ENCODE results near the gene CR1.

The CR1 gene

DNA sequence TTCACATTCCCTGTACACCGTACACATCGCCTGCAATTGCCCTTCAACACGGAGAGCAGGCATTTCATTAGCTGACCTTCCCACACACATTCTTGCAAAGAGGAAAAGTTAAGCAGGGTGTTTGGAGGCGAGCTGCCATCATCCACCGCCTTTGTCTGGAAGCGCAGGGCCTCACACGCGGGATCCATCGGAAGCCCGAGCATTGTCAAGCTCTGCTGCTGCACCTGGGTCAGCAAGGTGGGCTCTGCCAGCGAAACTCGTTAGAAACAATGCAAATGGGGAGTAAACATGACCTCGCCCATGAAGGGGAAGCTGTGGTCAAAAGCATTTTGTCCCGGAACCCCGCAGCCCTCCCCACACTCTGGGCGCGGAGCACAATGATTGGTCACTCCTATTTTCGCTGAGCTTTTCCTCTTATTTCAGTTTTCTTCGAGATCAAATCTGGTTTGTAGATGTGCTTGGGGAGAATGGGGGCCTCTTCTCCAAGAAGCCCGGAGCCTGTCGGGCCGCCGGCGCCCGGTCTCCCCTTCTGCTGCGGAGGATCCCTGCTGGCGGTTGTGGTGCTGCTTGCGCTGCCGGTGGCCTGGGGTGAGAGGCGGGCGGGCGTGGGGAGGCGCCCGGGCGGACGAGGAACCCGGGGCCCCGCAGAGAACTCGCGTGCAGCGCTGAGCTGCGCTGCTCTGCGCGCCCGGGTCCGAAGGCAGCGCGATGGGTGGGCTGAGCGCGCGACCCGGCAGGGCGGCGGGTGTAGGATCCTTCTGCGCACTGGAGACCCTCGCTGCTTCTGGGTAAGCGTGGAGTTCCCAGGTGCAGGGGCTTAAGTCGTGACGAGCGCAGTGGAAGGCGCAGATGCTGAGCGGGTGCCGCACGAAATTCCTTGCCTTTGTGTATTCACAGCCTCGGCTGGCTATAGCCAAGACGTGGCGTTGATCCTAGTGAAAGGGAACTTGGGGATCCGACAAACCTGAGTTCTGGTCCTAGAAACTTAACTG lies at the start of gene CR1:
Gene CR1, plus strand, starts transcription at position 357 of the 992 bp plus-strand sequence. Its CDS starts 111 bp downstream, at position 468.
- TF ChIP-seq EZH2 (IDR thresholded peaks at IDR 0.05), result no peak
- TF ChIP-seq POLR2AphosphoS5 (IDR thresholded peaks at IDR 0.05; ENCODE audit: borderline replicate concordance, low read depth, low read length), result no peak
- TF ChIP-seq FOXP2 (optimal IDR thresholded peaks at IDR 0.05; ENCODE audit: control extremely low read depth, extremely low read length, insufficient read depth), result no peak
- Histone ChIP-seq H3K4me3 (no peak within 1 kb of the TSS), H3K27ac (no peak within 1 kb of the TSS), H3K9ac (ENCODE audit: insufficient read length) (no peak within 1 kb of the TSS), H3K36me3 (ENCODE audit: insufficient read depth, low read length) (no peaks in the 10 kb centered on the region), H3K9me3 (ENCODE audit: low read depth, low read length) (no peaks in the 10 kb centered on the region)
- DNase-seq (ENCODE audit: low read depth, low spot score), result no peak

- H3K27ac ChIP-seq, result no peak overlapping the region
- DNase-seq (ENCODE audit: low read depth, low spot score), result no peak
- H3K9ac ChIP-seq (ENCODE audit: insufficient read length), result no peak overlapping the region
- H3K36me3 ChIP-seq (ENCODE audit: insufficient read depth, low read length), result no peaks in the 10 kb centered on the region
- TF ChIP-seq FOXP2 (optimal IDR thresholded peaks at IDR 0.05; ENCODE audit: control extremely low read depth, extremely low read length, insufficient read depth) (no peak), EZH2 (IDR thresholded peaks at IDR 0.05) (no peak), POLR2AphosphoS5 (IDR thresholded peaks at IDR 0.05; ENCODE audit: borderline replicate concordance, low read depth, low read length) (no peak)
- no peak overlapping the region for H3K4me3 ChIP-seq
- H3K9me3 ChIP-seq (ENCODE audit: low read depth, low read length), result no peaks in the 10 kb centered on the region
Measured at GRCh38 chr1:207453710-207454045, 42.3 kb upstream of the CR1 start.

DNA sequence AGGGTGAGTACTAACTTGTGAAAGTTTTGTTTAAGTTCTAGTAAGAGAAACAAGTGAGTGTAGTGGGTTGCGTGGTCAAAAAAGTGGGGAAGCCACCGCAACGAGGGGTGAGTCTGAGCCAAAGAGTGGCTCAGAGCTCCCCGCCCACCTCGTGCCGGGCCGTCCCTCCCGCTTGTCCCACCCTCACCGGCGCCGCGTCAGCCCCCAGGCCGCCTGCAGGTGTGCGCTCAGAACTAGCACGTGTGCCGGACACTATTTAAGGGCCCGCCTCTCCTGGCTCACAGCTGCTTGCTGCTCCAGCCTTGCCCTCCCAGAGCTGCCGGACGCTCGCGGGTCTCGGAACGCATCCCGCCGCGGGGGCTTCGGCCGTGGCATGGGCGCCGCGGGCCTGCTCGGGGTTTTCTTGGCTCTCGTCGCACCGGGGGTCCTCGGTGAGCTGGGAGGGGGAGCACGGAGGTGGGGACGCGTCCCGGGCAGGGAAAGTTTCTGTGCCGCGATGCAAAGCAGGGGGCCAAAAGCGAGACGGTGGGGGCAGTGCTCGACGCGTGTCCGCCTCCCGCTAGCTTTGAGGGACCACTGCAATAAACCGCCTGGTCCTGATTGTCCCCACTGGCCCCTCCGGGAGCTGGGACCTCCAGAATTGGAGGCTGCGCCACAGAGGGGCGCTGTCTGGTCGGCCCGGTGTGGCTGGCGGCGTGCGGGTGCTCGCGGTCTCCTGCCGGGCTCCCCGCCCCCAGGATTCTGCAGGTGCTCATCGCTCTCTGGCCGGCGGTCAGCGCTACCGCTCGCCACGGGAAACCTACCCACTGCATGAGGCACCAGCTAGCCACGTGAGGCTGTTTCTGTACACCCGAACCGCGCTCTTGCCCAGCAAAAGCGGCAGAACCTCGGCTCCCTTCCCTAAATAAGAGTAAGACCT lies 41.7 kb upstream of the CR1 start, which contains the start of gene CR2:
Gene CR2, plus strand, starts transcription at position 283 of the 919 bp plus-strand sequence. Its CDS starts 91 bp downstream, at position 374.
- no peaks in the 10 kb centered on the region for H3K9me3 ChIP-seq (ENCODE audit: low read depth, low read length)
- DNase-seq (ENCODE audit: low read depth, low spot score), result no peak
- no peak for TF ChIP-seq POLR2AphosphoS5 (IDR thresholded peaks at IDR 0.05; ENCODE audit: borderline replicate concordance, low read depth, low read length)
- no peak for TF ChIP-seq FOXP2 (optimal IDR thresholded peaks at IDR 0.05; ENCODE audit: control extremely low read depth, extremely low read length, insufficient read depth)
- TF ChIP-seq EZH2 (IDR thresholded peaks at IDR 0.05), result no peak
- peak within 1 kb of the TSS; percentile 64 for H3K4me3 ChIP-seq
- H3K9ac ChIP-seq (ENCODE audit: insufficient read length), result no peak within 1 kb of the TSS
- no peak within 1 kb of the TSS for H3K27ac ChIP-seq
- no peaks in the 10 kb centered on the region for H3K36me3 ChIP-seq (ENCODE audit: insufficient read depth, low read length)

DNA sequence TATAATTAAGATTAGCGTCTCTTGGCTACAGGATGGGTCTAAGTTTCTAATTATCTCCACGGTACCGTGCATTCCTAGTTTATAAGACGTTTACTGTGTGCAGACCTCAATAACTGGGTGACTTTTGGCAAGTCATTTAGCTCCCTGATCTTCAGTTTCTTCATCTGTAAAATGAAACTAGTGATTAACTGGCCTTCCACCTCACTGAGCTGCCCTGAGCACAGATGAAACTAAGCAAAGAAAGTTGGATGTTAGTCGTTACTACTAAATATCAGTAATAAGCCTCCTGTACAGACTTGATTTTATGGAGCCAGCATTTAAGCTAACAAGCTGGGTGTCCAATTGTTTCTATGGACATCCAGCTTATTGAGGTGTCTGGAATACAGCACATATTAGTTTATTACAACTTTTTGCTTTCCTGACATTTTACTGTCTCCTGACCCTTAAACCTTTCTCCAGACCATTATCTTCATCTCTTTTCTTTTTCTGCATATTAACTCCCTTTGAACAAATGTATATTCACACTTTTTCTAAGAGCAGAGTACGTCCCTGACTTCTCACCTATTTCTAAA lies 40.7 kb upstream of the CR1 start:
- no peaks in the 10 kb centered on the region for H3K9me3 ChIP-seq (ENCODE audit: low read depth, low read length)
- H3K4me3 ChIP-seq, result no peak overlapping the region
- no peaks in the 10 kb centered on the region for H3K36me3 ChIP-seq (ENCODE audit: insufficient read depth, low read length)
- no peak overlapping the region for H3K27ac ChIP-seq
- no peak for TF ChIP-seq POLR2AphosphoS5 (IDR thresholded peaks at IDR 0.05; ENCODE audit: borderline replicate concordance, low read depth, low read length)
- TF ChIP-seq FOXP2 (optimal IDR thresholded peaks at IDR 0.05; ENCODE audit: control extremely low read depth, extremely low read length, insufficient read depth), result no peak
- no peak for TF ChIP-seq EZH2 (IDR thresholded peaks at IDR 0.05)
- H3K9ac ChIP-seq (ENCODE audit: insufficient read length), result no peak overlapping the region
- no peak for DNase-seq (ENCODE audit: low read depth, low spot score)

DNA sequence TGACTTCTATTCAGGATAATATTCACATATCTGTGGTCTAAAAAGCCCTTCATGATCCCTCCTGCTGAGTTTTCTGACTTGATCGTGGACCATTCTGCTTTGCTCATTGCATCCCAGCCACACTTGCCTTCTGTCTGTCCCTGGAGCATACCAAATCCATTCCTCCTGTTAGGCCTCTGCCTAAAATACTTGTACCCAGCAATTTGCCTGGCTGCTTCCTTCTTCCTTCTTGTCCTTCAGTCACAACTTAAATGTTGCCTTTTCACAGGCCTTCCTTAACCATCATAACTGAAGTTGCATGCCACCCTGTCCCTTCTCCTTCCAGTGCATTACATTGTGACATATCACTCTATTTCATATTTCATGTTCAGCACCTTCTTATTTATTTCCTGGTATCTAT lies 37.5 kb upstream of the CR1 start:
- Histone ChIP-seq H3K9me3 (ENCODE audit: low read depth, low read length) (no peaks in the 10 kb centered on the region), H3K27ac (no peak overlapping the region), H3K9ac (ENCODE audit: insufficient read length) (no peak overlapping the region), H3K36me3 (ENCODE audit: insufficient read depth, low read length) (no peaks in the 10 kb centered on the region), H3K4me3 (no peak overlapping the region)
- TF ChIP-seq EZH2 (IDR thresholded peaks at IDR 0.05) (no peak), POLR2AphosphoS5 (IDR thresholded peaks at IDR 0.05; ENCODE audit: borderline replicate concordance, low read depth, low read length) (no peak), FOXP2 (optimal IDR thresholded peaks at IDR 0.05; ENCODE audit: control extremely low read depth, extremely low read length, insufficient read depth) (no peak)
- DNase-seq (ENCODE audit: low read depth, low spot score), result no peak

DNA sequence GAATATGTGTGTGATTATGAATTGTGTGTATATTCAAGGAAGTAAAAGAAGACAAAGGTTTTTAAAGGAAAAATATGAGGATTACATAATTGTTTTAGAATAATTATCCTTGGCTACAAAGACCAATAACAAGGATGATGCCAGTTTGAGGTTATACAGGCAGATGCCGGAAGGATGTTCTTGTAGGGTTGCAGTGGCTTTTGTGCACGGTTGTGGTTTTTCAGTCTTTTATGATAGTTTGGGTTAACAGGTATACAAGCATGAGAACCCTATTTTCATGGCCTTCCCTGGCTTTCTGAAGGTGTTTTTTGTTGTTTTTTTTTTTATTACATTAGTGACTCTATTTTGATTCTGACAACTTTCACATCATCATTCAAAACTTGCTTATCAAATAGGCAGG lies 36.9 kb upstream of the CR1 start:
- Histone ChIP-seq H3K27ac (no peak overlapping the region), H3K36me3 (ENCODE audit: insufficient read depth, low read length) (no peaks in the 10 kb centered on the region), H3K9me3 (ENCODE audit: low read depth, low read length) (no peaks in the 10 kb centered on the region), H3K9ac (ENCODE audit: insufficient read length) (no peak overlapping the region), H3K4me3 (no peak overlapping the region)
- no peak for TF ChIP-seq POLR2AphosphoS5 (IDR thresholded peaks at IDR 0.05; ENCODE audit: borderline replicate concordance, low read depth, low read length)
- TF ChIP-seq EZH2 (IDR thresholded peaks at IDR 0.05), result no peak
- no peak for TF ChIP-seq FOXP2 (optimal IDR thresholded peaks at IDR 0.05; ENCODE audit: control extremely low read depth, extremely low read length, insufficient read depth)
- no peak for DNase-seq (ENCODE audit: low read depth, low spot score)

DNA sequence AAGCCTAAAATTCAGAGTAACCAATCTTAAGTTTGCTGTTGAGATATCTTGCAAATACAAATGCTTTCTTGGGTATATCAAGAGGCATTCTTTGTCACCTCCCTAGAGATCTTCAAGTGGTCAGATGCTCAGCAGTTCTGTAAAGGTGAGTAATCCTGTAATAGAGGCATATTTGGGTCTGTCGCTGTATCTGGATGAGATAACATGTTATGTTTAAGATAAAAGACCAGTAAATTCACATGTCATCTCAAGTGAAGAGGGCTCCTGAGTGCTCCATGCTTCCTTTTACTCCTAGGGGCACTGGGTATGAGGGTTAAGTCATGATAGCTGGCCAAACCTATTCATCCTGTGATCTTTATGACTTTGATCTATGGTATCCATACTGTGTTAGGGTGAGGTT lies 34.3 kb upstream of the CR1 start:
- H3K36me3 ChIP-seq (ENCODE audit: insufficient read depth, low read length), result no peaks in the 10 kb centered on the region
- TF ChIP-seq EZH2 (IDR thresholded peaks at IDR 0.05) (no peak), FOXP2 (optimal IDR thresholded peaks at IDR 0.05; ENCODE audit: control extremely low read depth, extremely low read length, insufficient read depth) (no peak), POLR2AphosphoS5 (IDR thresholded peaks at IDR 0.05; ENCODE audit: borderline replicate concordance, low read depth, low read length) (no peak)
- H3K9me3 ChIP-seq (ENCODE audit: low read depth, low read length), result no peaks in the 10 kb centered on the region
- no peak overlapping the region for H3K27ac ChIP-seq
- H3K4me3 ChIP-seq, result no peak overlapping the region
- no peak for DNase-seq (ENCODE audit: low read depth, low spot score)
- no peak overlapping the region for H3K9ac ChIP-seq (ENCODE audit: insufficient read length)

Data from SK-N-MC (cell line).